ENCODE results near the gene ALOX5. TPM values are rescaled to one million over a fixed set of nuclear protein-coding genes. Genes with fewer than 3 reads are reported as not detected.

ALOX5 gene
- total and polyA plus RNA-seq, 2 donors (not counting 1 experiment from before 2014, with no cell fraction given), result 354 to 888 TPM

- peaks cover 14 to 20% of the 10 kb centered on the region in 2 donors for H3K4me1 ChIP-seq (ENCODE audit: control insufficient read depth in 2 of 2, insufficient read depth in 2 of 2, low read length in 2 of 2)
- peaks cover 0 to 2% (median 0%) of the 10 kb centered on the region in 3 donors for H3K9me3 ChIP-seq (ENCODE audit: control extremely low read depth in 1 of 3, control insufficient read depth in 2 of 3, insufficient read depth in 1 of 3, low read length in 2 of 3)
- no peak overlapping the region for H3K4me3 Mint-ChIP-seq
- H3K27me3 ChIP-seq (replicated peaks in 1 of 4; ENCODE audit: control extremely low read depth in 1 of 4, control insufficient read depth in 3 of 4, insufficient read depth in 4 of 4, low read length in 3 of 4), result no peaks in the 10 kb centered on the region
- POLR2A ChIA-PET, result no interaction called here
- H3K27ac Mint-ChIP-seq, result no peak overlapping the region
- H4K20me1 ChIP-seq (ENCODE audit: control insufficient read depth, insufficient read depth, low read length, poor library complexity, severe bottlenecking), result peaks cover 22% of the 10 kb centered on the region
- H3K9ac ChIP-seq (ENCODE audit: low read length), result no peak overlapping the region
- no CpG with 5 or more reads among the region's 2 CpGs for WGBS (ENCODE audit: insufficient coverage)
- ATAC-seq (ENCODE audit: low read depth), result no peak
- H3K9me3 Mint-ChIP-seq (ENCODE audit: insufficient read depth), result no peaks in the 10 kb centered on the region
- intact Hi-C loops (cut with micrococcal nuclease), result no loop called here
- peaks cover 33% of the 10 kb centered on the region for H3K79me2 ChIP-seq (ENCODE audit: control insufficient read depth, insufficient read depth, low read length)
- H3K27ac ChIP-seq (ENCODE audit: low read length in 2 of 2), result peak overlapping the region in 1 of 2 donors; percentile 45
- no peaks in the 10 kb centered on the region for H3K27me3 Mint-ChIP-seq
- no peak for DNase-seq
- CTCF ChIA-PET, result no interaction called here
- H2AFZ ChIP-seq (ENCODE audit: insufficient read depth, low read depth, low read length, poor library complexity, severe bottlenecking), result no peak overlapping the region
- H3K4me3 ChIP-seq (ENCODE audit: control extremely low read depth in 1 of 5, extremely low read depth in 1 of 5, insufficient read depth in 1 of 5, low read depth in 2 of 5, low read length in 4 of 5), result no peak overlapping the region
- TF ChIP-seq EZH2 (IDR thresholded peaks at IDR 0.05; ENCODE audit: borderline replicate concordance, insufficient read depth, low read depth, low read length, poor library complexity, severe bottlenecking) (no peak), CTCF (IDR thresholded peaks at IDR 0.05) (no peak)
- peaks cover 11 to 74% of the 10 kb centered on the region in 2 experiments for H3K36me3 ChIP-seq (replicated peaks in 1 of 2; ENCODE audit: control extremely low read depth in 1 of 2, control insufficient read depth in 1 of 2, extremely low read depth in 1 of 2, insufficient read depth in 2 of 2, low read length in 1 of 2)
- peaks cover 29% of the 10 kb centered on the region for H3K4me1 Mint-ChIP-seq
- H3K4me2 ChIP-seq (replicated peaks; ENCODE audit: low read depth, low read length, poor library complexity, severe bottlenecking), result no peak overlapping the region
Observed at GRCh38 chr10:45399113-45399512, 25.1 kb downstream of the ALOX5 start.

- POLR2A ChIA-PET, result no interaction called here
- H3K4me1 Mint-ChIP-seq, result peaks cover 58% of the 10 kb centered on the region
Observed at GRCh38 chr10:45403151-45403550, 29.1 kb downstream of the ALOX5 start.

More at GRCh38 chr10:45403151-45403550, 29.1 kb downstream of the ALOX5 start:
- H3K9ac ChIP-seq (ENCODE audit: low read length), result no peak overlapping the region
- 100% methylated on average over 4 of the region's 8 CpGs for WGBS (ENCODE audit: insufficient coverage)
- H3K4me3 ChIP-seq (ENCODE audit: control extremely low read depth in 1 of 5, extremely low read depth in 1 of 5, insufficient read depth in 1 of 5, low read depth in 2 of 5, low read length in 4 of 5), result no peak overlapping the region
- TF ChIP-seq EZH2 (IDR thresholded peaks at IDR 0.05; ENCODE audit: borderline replicate concordance, insufficient read depth, low read depth, low read length, poor library complexity, severe bottlenecking) (no peak), CTCF (IDR thresholded peaks at IDR 0.05) (no peak)
- Mint-ChIP-seq H3K9me3 (ENCODE audit: insufficient read depth) (no peaks in the 10 kb centered on the region), H3K4me3 (no peak overlapping the region), H3K27me3 (no peaks in the 10 kb centered on the region), H3K27ac (peak overlapping the region; percentile 12)
- CTCF ChIA-PET, result no interaction called here
- ATAC-seq (ENCODE audit: low read depth) (no peak), DNase-seq (no peak)
- H4K20me1 ChIP-seq (ENCODE audit: control insufficient read depth, insufficient read depth, low read length, poor library complexity, severe bottlenecking), result peaks cover 49% of the 10 kb centered on the region
- no peaks in the 10 kb centered on the region for H3K9me3 ChIP-seq (ENCODE audit: control extremely low read depth in 1 of 3, control insufficient read depth in 2 of 3, insufficient read depth in 1 of 3, low read length in 2 of 3)
- H3K36me3 ChIP-seq (replicated peaks in 1 of 2; ENCODE audit: control extremely low read depth in 1 of 2, control insufficient read depth in 1 of 2, extremely low read depth in 1 of 2, insufficient read depth in 2 of 2, low read length in 1 of 2), result peaks cover 2 to 58% of the 10 kb centered on the region in 2 experiments
- H3K27me3 ChIP-seq (replicated peaks in 1 of 4; ENCODE audit: control extremely low read depth in 1 of 4, control insufficient read depth in 3 of 4, insufficient read depth in 4 of 4, low read length in 3 of 4), result no peaks in the 10 kb centered on the region
- H3K27ac ChIP-seq (ENCODE audit: low read length in 2 of 2), result peak overlapping the region in 1 of 2 donors; percentile 12
- H2AFZ ChIP-seq (ENCODE audit: insufficient read depth, low read depth, low read length, poor library complexity, severe bottlenecking), result no peak overlapping the region
- peaks cover 18 to 24% of the 10 kb centered on the region in 2 donors for H3K4me1 ChIP-seq (ENCODE audit: control insufficient read depth in 2 of 2, insufficient read depth in 2 of 2, low read length in 2 of 2)
- no peak overlapping the region for H3K4me2 ChIP-seq (replicated peaks; ENCODE audit: low read depth, low read length, poor library complexity, severe bottlenecking)
- H3K79me2 ChIP-seq (ENCODE audit: control insufficient read depth, insufficient read depth, low read length), result peaks cover 49% of the 10 kb centered on the region
- intact Hi-C loops (cut with micrococcal nuclease), result no loop called here
